Tibial nerve (tissue), 4 donors: ENCODE data around the gene CDK19. TPM values are rescaled to one million over a fixed set of nuclear protein-coding genes. Genes with fewer than 3 reads are reported as not detected.

Experiments
- DNase-seq, 2 donors: peaks; one replicate each; pipeline ENCODE4 v3.0.0-alpha.2; 2019; ENCODE audit warnings: low spot score in 2 of 2
- H3K27ac ChIP-seq, 4 donors: fragments of 200-600 bp; sonication (generic) in 3 of 4; one replicate each; pipeline ENCODE4 v1.5.1; 2017 to 2019; ENCODE audit warnings: mild to moderate bottlenecking in 1 of 4
- H3K27me3 ChIP-seq, 2 donors: fragments of 200-600 bp; sonication (generic) in 1 of 2; one replicate each; pipeline versions ENCODE4 v1.5.1 to v1.6.0; 2017 to 2019
- H3K36me3 ChIP-seq, 3 donors: fragments of 200-600 bp; sonication (generic); one replicate each; pipeline ENCODE4 v1.5.1; 2018 to 2019
- H3K4me1 ChIP-seq, 4 donors: fragments of 200-600 bp; sonication (generic) in 3 of 4; one replicate each; pipeline ENCODE4 v1.5.1; 2017 to 2019
- H3K4me3 ChIP-seq, 4 donors: fragments of 200-600 bp; sonication (generic) in 3 of 4; one replicate each; pipeline ENCODE4 v1.5.1; 2017 to 2019; ENCODE audit warnings: mild to moderate bottlenecking in 1 of 4, moderate library complexity in 1 of 4
- H3K9me3 ChIP-seq, 4 donors: fragments of 200-600 bp; sonication (generic) in 3 of 4; one replicate each; pipeline ENCODE4 v1.5.1; 2017 to 2019
- CTCF ChIP-seq, 5 experiments: fragments of 200-600 bp in 3 of 5; fragments of 450-650 bp in 2 of 5; sonication (generic) in 3 of 5; IDR thresholded peaks; one replicate each; pipeline ENCODE4 v1.5.1; 2016 to 2019; ENCODE audit warnings: antibody characterized with exemption in 5 of 5, mild to moderate bottlenecking in 3 of 5, moderate library complexity in 2 of 5
- EP300 ChIP-seq, 2 donors: sonication (generic); formaldehyde crosslinking; IDR thresholded peaks; one replicate each; pipeline ENCODE4 v1.6.1; 2017; ENCODE audit warnings: antibody characterized with exemption in 2 of 2, mild to moderate bottlenecking in 1 of 2
- POLR2A ChIP-seq, 2 donors: fragments of 450-650 bp; IDR thresholded peaks; one replicate each; pipeline ENCODE4 v1.6.1; 2017; ENCODE audit warnings: antibody characterized with exemption in 2 of 2, mild to moderate bottlenecking in 2 of 2, moderate library complexity in 2 of 2
- WGBS, 2 donors: methylation state at CpG; one replicate each; pipeline ENCODE4 v1.1.5; 2018; 5-methylcytosine and 5-hydroxymethylcytosine counted together
- total RNA-seq, 4 donors: library from RNA; depleted of rRNA; stranded (reverse); fragments of >200 nt; gene quantifications; one replicate each; pipeline ENCODE4 v1.1.0, GENCODE V29; 2016

The CDK19 gene
- total RNA-seq, 4 donors from 2014 or later: 18.6 to 29.3 (median 24.3) TPM

GRCh38 chr6:110799189-110799588 is 16.1 kb downstream of the CDK19 start:
- Histone ChIP-seq H3K4me1 (no peaks in the 10 kb centered on the region), H3K27me3 (no peaks in the 10 kb centered on the region), H3K27ac (no peak overlapping the region), H3K9me3 (peaks cover 0 to 6% (median 0%) of the 10 kb centered on the region in 4 donors), H3K4me3 (no peak overlapping the region), H3K36me3 (peaks cover 0 to 4% (median 0%) of the 10 kb centered on the region in 3 donors)
- 82 to 84% methylated on average over 2 of the region's 2 CpGs for WGBS, 2 donors
- TF ChIP-seq POLR2A (IDR thresholded peaks at IDR 0.05): no peak
- TF ChIP-seq EP300 (IDR thresholded peaks at IDR 0.05): no peak
- DNase-seq: no peak

DNA sequence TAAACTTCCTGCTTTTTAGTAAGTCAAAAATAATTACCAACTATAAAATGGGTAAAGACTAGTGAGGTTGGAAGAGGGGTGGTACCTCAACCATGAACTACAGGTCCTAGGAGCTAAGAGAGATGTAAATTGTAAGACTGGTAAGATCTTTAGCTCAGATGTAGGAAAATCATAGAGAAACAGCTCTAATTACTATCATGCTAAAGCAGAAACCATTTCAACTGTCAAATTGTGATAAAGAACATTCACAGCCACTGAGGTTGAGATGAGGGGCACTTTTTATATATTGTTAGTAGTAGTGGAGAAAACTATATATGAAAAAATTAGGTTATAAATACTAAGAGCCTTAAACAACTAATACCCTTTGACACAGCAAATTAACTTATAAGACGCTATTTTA is 20.0 kb downstream of the CDK19 start:
- Histone ChIP-seq H3K4me3 (no peak overlapping the region), H3K36me3 (no peaks in the 10 kb centered on the region), H3K4me1 (no peaks in the 10 kb centered on the region), H3K27ac (no peak overlapping the region), H3K27me3 (no peaks in the 10 kb centered on the region), H3K9me3 (no peaks in the 10 kb centered on the region)
- DNase-seq: no peak
- 89 to 94% methylated on average over 1 of the region's 1 CpG for WGBS, 2 donors
- TF ChIP-seq POLR2A (IDR thresholded peaks at IDR 0.05): no peak
- no peak for TF ChIP-seq CTCF (IDR thresholded peaks at IDR 0.05)
- TF ChIP-seq EP300 (IDR thresholded peaks at IDR 0.05): no peak

DNA sequence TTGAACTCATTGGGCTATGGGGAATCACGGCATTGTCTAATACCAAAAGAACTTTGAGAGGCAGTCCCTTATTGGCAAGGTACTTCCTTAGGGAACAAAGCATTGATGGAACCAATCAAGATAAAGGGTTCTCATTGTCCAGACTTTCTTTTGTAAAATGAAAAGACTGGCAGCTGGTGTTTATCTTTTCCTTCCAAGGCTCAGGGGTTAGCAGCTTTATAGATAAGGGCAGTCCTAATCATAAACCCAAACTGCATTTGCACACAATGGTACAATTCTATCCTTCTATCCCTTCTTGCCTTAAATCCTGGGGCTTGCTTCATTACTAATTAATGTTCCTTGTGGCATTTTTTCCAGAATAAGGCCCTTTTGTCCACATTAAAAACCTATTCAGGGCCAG is 28.6 kb downstream of the CDK19 start:
- TF ChIP-seq POLR2A (IDR thresholded peaks at IDR 0.05) (no peak), EP300 (IDR thresholded peaks at IDR 0.05) (no peak)
- no peak for DNase-seq
- 90 to 91% methylated on average over 1 of the region's 1 CpG for WGBS, 2 donors
- peaks cover 0 to 19% (median 0%) of the 10 kb centered on the region in 4 donors for H3K9me3 ChIP-seq
- H3K4me3 ChIP-seq: no peak overlapping the region
- H3K27me3 ChIP-seq: no peaks in the 10 kb centered on the region
- H3K4me1 ChIP-seq: peaks cover 0 to 7% (median 0%) of the 10 kb centered on the region in 4 donors
- peaks cover 0 to 14% (median 0%) of the 10 kb centered on the region in 3 donors for H3K36me3 ChIP-seq
- H3K27ac ChIP-seq: no peak overlapping the region

DNA sequence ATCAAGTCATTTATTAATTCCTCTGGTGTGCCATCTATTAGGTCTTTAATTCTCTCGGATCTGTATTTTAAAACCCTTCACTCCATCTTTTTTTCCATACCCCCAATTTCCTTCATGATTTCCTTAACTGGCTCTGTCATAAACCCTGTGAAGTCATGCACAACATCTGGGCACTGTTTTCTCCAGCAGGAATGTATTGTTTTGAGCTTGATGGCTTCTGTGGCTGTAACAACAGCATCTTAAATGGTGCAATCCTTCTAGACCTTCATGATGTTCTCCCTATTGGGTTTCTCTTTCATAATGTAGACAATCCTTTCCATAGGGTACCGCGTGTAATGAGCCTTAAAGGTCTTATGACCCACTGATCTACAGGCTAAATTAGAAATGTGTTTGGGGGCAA is 29.0 kb downstream of the CDK19 start:
- no peak overlapping the region for H3K4me3 ChIP-seq
- no peaks in the 10 kb centered on the region for H3K27me3 ChIP-seq
- TF ChIP-seq POLR2A (IDR thresholded peaks at IDR 0.05) (no peak), EP300 (IDR thresholded peaks at IDR 0.05) (no peak), CTCF (IDR thresholded peaks at IDR 0.05) (no peak)
- H3K4me1 ChIP-seq: peaks cover 0 to 12% (median 0%) of the 10 kb centered on the region in 4 donors
- H3K27ac ChIP-seq: no peak overlapping the region
- 91 to 98% methylated on average over 3 of the region's 3 CpGs for WGBS, 2 donors
- DNase-seq: no peak
- H3K36me3 ChIP-seq: peaks cover 0 to 14% (median 0%) of the 10 kb centered on the region in 3 donors
- H3K9me3 ChIP-seq: peaks cover 0 to 19% (median 0%) of the 10 kb centered on the region in 4 donors

- no peak for DNase-seq
- H3K36me3 ChIP-seq: peaks cover 0 to 14% (median 0%) of the 10 kb centered on the region in 3 donors
- TF ChIP-seq CTCF (IDR thresholded peaks at IDR 0.05) (no peak), POLR2A (IDR thresholded peaks at IDR 0.05) (no peak)
- H3K27me3 ChIP-seq: no peaks in the 10 kb centered on the region
- peaks cover 0 to 19% (median 0%) of the 10 kb centered on the region in 4 donors for H3K9me3 ChIP-seq
- peaks cover 0 to 16% (median 0%) of the 10 kb centered on the region in 4 donors for H3K4me1 ChIP-seq
- no peak overlapping the region for H3K4me3 ChIP-seq
- H3K27ac ChIP-seq: no peak overlapping the region
- WGBS, 2 donors: 76 to 82% methylated on average over 1 of the region's 1 CpG
Observed at GRCh38 chr6:110784610-110784979, 30.7 kb downstream of the CDK19 start.

DNA sequence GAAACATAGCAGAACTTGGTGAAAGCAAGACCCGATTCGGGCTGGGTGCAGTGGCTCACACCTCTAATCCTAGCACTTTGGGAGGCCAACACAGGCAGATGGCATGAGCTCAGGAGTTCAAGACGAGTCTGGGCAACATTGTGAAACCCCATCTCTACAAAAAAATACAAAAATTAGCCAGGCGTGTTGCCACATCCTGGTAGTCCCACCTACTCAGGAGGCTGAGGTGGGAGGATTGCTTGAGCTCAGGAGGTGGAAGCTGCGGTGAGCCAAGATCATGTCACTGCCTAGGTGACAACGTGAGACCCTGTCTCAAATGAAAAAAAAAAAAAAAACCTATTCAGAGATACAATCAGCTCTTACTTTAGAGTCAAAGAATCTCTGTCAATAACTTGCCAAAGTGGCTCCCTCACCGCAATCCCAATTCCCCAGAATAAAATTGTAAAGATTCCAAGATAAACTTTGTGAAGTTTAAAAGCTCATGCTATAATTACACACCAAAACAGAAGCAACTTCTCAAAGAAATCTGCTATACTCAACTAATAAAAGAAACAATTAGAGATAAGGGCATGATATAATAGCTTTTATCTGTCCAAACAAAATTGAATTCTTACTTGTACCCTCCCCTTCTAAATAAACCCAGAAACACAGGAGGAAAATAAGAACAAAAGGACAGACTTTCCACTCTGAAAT is 33.6 kb downstream of the CDK19 start:
- 67 to 68% methylated on average over 7 of the region's 7 CpGs for WGBS, 2 donors
- H3K27ac ChIP-seq: no peak overlapping the region
- TF ChIP-seq EP300 (IDR thresholded peaks at IDR 0.05) (no peak), CTCF (IDR thresholded peaks at IDR 0.05) (no peak), POLR2A (IDR thresholded peaks at IDR 0.05) (no peak)
- no peaks in the 10 kb centered on the region for H3K9me3 ChIP-seq
- peaks cover 0 to 20% (median 0%) of the 10 kb centered on the region in 4 donors for H3K4me1 ChIP-seq
- no peak for DNase-seq
- no peaks in the 10 kb centered on the region for H3K27me3 ChIP-seq
- no peak overlapping the region for H3K4me3 ChIP-seq
- H3K36me3 ChIP-seq: peaks cover 0 to 1% (median 0%) of the 10 kb centered on the region in 3 donors
